Measurements from ENCODE around the gene WBP4. TPM values are rescaled to one million over a fixed set of nuclear protein-coding genes. Genes with fewer than 3 reads are reported as not detected.
"Not testable (repeated sequence)": the region's sequence is repeated elsewhere in the genome, so short reads cannot be mapped to it uniquely, and the experiment has no call there.

The WBP4 gene
- total RNA-seq, 1 donor from 2014 or later = 11.0 TPM

DNA sequence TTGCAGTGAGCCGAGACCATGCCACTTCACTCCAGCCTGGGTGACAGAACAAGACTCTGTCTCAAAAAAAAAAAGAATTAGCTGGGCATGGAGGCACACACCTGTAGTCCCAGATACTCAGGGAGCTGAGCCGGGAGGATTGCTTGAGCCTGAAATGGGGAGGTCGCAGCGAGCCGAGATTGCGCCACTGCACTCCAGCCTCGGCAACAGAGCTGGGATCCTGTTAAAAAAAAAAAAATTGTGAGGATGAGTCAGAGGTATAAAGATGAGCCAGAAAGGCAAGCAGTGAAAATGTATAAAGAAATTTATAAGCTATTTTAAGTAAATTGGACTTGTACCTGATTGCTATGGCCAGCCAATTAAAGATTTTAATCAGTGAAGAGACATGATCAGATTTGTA lies 50.1 kb downstream of the WBP4 start:
- Mint-ChIP-seq H3K27me3 (no peaks in the 10 kb centered on the region), H3K27ac (peak overlapping the region; percentile 73), H3K9me3 (ENCODE audit: low read depth) (no peaks in the 10 kb centered on the region), H3K36me3 (ENCODE audit: insufficient read depth) (no peaks in the 10 kb centered on the region), H3K4me3 (ENCODE audit: low read depth) (no peak overlapping the region), H3K4me1 (ENCODE audit: low read depth) (peaks cover 6% of the 10 kb centered on the region)
- no peak for DNase-seq (ENCODE audit: low spot score, unreplicated experiment)
- TF ChIP-seq, protein P1, sequence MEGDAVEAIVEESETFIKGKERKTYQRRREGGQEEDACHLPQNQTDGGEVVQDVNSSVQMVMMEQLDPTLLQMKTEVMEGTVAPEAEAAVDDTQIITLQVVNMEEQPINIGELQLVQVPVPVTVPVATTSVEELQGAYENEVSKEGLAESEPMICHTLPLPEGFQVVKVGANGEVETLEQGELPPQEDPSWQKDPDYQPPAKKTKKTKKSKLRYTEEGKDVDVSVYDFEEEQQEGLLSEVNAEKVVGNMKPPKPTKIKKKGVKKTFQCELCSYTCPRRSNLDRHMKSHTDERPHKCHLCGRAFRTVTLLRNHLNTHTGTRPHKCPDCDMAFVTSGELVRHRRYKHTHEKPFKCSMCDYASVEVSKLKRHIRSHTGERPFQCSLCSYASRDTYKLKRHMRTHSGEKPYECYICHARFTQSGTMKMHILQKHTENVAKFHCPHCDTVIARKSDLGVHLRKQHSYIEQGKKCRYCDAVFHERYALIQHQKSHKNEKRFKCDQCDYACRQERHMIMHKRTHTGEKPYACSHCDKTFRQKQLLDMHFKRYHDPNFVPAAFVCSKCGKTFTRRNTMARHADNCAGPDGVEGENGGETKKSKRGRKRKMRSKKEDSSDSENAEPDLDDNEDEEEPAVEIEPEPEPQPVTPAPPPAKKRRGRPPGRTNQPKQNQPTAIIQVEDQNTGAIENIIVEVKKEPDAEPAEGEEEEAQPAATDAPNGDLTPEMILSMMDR (IDR thresholded peaks at IDR 0.05; ENCODE audit: unreplicated experiment) = no peak

GRCh38 chr13:41117869-41118268 lies 56.6 kb downstream of the WBP4 start:
- no peaks in the 10 kb centered on the region for H3K36me3 Mint-ChIP-seq (ENCODE audit: insufficient read depth)
- TF ChIP-seq, protein P1 (IDR thresholded peaks at IDR 0.05; ENCODE audit: unreplicated experiment) = no peak
- H3K27me3 Mint-ChIP-seq = no peaks in the 10 kb centered on the region
- no peak overlapping the region for H3K4me3 Mint-ChIP-seq (ENCODE audit: low read depth)
- no peak overlapping the region for H3K27ac Mint-ChIP-seq
- no peaks in the 10 kb centered on the region for H3K4me1 Mint-ChIP-seq (ENCODE audit: low read depth)
- no peaks in the 10 kb centered on the region for H3K9me3 Mint-ChIP-seq (ENCODE audit: low read depth)
- DNase-seq (ENCODE audit: low spot score, unreplicated experiment) = no peak

- TF ChIP-seq, protein P1 (IDR thresholded peaks at IDR 0.05; ENCODE audit: unreplicated experiment) = no peak
- Mint-ChIP-seq H3K36me3 (ENCODE audit: insufficient read depth) (peaks cover 2% of the 10 kb centered on the region), H3K4me3 (ENCODE audit: low read depth) (no peak overlapping the region), H3K27ac (no peak overlapping the region), H3K4me1 (ENCODE audit: low read depth) (no peaks in the 10 kb centered on the region), H3K27me3 (no peaks in the 10 kb centered on the region), H3K9me3 (ENCODE audit: low read depth) (no peaks in the 10 kb centered on the region)
- no peak for DNase-seq (ENCODE audit: low spot score, unreplicated experiment)
Measured at GRCh38 chr13:41122838-41123237, 61.5 kb downstream of the WBP4 start.

GRCh38 chr13:41127701-41128100 lies 66.4 kb downstream of the WBP4 start:
- H3K27ac Mint-ChIP-seq = no peak overlapping the region
- H3K9me3 Mint-ChIP-seq (ENCODE audit: low read depth) = no peaks in the 10 kb centered on the region
- H3K4me3 Mint-ChIP-seq (ENCODE audit: low read depth) = no peak overlapping the region
- peaks cover 23% of the 10 kb centered on the region for H3K4me1 Mint-ChIP-seq (ENCODE audit: low read depth)
- peaks cover 6% of the 10 kb centered on the region for H3K36me3 Mint-ChIP-seq (ENCODE audit: insufficient read depth)
- DNase-seq (ENCODE audit: low spot score, unreplicated experiment) = no peak
- TF ChIP-seq, protein P1 (IDR thresholded peaks at IDR 0.05; ENCODE audit: unreplicated experiment) = no peak
- no peaks in the 10 kb centered on the region for H3K27me3 Mint-ChIP-seq

- H3K27me3 Mint-ChIP-seq = no peaks in the 10 kb centered on the region
- no peak overlapping the region for H3K27ac Mint-ChIP-seq
- TF ChIP-seq, protein P1 (IDR thresholded peaks at IDR 0.05; ENCODE audit: unreplicated experiment) = no peak
- H3K36me3 Mint-ChIP-seq (ENCODE audit: insufficient read depth) = peaks cover 6% of the 10 kb centered on the region
- no peaks in the 10 kb centered on the region for H3K9me3 Mint-ChIP-seq (ENCODE audit: low read depth)
- DNase-seq (ENCODE audit: low spot score, unreplicated experiment) = no peak
- H3K4me1 Mint-ChIP-seq (ENCODE audit: low read depth) = peaks cover 32% of the 10 kb centered on the region
- H3K4me3 Mint-ChIP-seq (ENCODE audit: low read depth) = peak overlapping the region; percentile 96
Measured at GRCh38 chr13:41130356-41130755, 69.0 kb downstream of the WBP4 start.

DNA sequence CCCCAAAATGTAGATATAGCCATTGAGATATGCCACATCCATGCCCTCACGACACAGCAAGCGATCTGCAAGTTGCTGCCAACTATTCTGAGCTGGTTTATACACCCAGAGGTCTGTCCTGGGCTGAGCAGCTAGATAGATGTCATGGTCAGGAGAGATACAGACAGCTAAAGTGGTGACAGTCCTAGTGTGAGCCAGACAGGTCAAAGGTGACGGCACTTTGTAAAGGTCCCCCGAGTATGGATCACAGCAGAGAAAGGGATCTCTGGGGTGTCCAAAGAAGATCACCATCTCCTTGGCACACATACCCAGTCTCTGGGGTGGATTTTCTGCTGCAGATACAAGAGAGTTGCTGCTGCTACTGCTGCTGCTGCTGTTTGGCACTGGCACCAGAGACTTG lies 69.9 kb downstream of the WBP4 start:
- DNase-seq (ENCODE audit: low spot score, unreplicated experiment); H3K27ac Mint-ChIP-seq; H3K36me3 Mint-ChIP-seq (ENCODE audit: insufficient read depth); H3K9me3 Mint-ChIP-seq (ENCODE audit: low read depth); H3K27me3 Mint-ChIP-seq: not testable (repeated sequence)
- H3K4me1 Mint-ChIP-seq (ENCODE audit: low read depth) = peaks cover 32% of the 10 kb centered on the region
- peak overlapping the region; percentile 96 for H3K4me3 Mint-ChIP-seq (ENCODE audit: low read depth)

DNA sequence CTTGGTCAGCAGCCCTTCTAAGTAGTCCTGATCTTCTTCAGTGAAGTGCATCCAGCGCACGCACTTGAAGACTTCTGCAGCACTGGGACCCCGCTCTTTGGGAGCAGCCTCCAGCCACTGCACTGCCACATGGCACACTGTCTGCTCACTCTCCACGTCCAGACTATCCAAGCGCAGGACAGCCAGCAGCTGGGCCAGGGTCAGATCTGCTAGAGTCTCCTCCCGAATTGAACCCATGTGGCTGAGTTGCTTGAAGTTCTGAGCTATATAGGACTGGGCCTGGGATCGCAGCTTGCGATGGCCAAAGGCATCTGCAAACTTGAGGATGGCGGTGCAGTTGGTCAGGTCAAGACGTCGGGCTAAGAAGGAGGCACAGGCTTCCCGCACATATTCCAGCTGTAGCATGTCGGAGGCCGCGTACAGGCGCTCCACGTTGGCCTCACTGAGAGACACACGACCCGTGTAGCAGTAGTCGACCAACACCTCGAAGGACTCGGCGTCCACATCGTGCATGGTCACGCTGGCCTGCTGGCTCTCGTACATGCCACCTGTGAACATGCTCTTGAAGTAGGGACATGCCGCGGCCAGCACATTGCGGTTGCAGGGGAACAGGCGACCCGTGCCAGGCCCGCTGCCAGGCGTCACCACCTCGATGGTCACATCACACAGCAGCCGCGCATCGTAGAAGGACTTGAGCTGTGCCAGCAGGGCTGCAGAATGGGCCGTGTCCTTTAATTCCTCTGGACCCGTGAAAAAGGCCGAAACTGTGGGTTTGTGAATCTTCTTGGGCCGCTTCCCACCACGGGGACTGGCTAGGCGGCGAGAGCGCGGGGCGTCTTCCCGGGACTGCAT lies 70.6 kb downstream of the WBP4 start:
- H3K9me3 Mint-ChIP-seq (ENCODE audit: low read depth); H3K36me3 Mint-ChIP-seq (ENCODE audit: insufficient read depth); H3K27me3 Mint-ChIP-seq: not testable (repeated sequence)
- DNase-seq (ENCODE audit: low spot score, unreplicated experiment) = peak; percentile 10
- H3K27ac Mint-ChIP-seq = peak overlapping the region; percentile 97
- H3K4me1 Mint-ChIP-seq (ENCODE audit: low read depth) = peaks cover 32% of the 10 kb centered on the region
- H3K4me3 Mint-ChIP-seq (ENCODE audit: low read depth) = peak overlapping the region; percentile 96

Data from progenitor cell of endocrine pancreas (in vitro differentiated cells).